ENCODE data around the gene EPB41L5. TPM values are rescaled to one million over a fixed set of nuclear protein-coding genes. Genes with fewer than 3 reads are reported as not detected.

Gene EPB41L5
- total and polyA plus RNA-seq, 9 of the 15 experiments (the other 6 are each of a cell fraction or from before 2014, with no cell fraction given), result 2.3 to 14.1 (median 8.2) TPM

DNA sequence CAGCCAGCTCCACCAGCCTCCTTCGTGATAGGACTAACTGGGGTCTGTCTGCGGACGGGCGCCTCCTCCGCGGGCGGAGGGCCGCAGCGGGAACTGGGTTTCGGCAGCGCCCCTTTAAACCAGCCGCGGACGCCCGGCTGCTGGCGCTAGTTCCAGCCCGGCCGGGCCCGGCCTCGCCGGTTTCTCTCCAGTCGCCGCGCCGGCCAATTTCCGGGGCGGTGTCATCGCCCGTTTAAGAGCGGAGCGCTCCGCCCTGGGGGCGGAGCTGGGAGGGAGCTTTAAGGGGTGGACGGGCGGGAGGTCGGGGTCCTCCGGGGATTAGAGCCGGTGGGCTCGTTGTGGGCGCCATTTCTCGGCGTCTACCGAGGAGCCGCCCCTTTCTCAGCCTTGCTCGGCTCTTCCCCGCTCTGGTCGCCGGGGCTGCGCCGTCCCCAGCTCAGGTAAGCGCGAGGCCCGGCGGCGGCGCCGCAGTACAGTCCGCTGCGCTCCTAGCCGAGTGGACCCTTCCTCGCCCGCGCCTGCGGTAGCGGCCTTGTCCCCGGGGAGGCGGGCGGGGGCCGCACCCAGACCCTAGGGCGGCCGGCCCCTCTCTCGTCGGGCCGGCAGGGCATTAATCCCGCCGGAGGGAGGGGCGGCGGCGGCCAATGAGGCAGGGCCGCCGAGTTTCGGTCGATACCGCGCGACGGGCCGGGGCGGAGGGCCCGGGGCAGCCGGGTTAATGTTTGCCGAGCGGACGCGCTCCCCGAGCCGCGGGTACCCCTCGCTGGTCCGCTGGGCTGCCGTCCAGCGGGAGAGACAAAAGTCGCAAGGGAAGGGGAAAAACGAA lies at the start of gene EPB41L5 (continued):
- peak; percentile 95 for TF ChIP-seq TOE1 (IDR thresholded peaks at IDR 0.05; ENCODE audit: borderline replicate concordance)
- no peak for TF ChIP-seq TOE1 (CRISPR knock-in tag; IDR thresholded peaks at IDR 0.05; ENCODE audit: borderline replicate concordance, low read depth)
- TF ChIP-seq ZFP36 (IDR thresholded peaks at IDR 0.05; ENCODE audit: low read depth, low read length, partially characterized antibody), result no peak
- TF ChIP-seq, protein P1, sequence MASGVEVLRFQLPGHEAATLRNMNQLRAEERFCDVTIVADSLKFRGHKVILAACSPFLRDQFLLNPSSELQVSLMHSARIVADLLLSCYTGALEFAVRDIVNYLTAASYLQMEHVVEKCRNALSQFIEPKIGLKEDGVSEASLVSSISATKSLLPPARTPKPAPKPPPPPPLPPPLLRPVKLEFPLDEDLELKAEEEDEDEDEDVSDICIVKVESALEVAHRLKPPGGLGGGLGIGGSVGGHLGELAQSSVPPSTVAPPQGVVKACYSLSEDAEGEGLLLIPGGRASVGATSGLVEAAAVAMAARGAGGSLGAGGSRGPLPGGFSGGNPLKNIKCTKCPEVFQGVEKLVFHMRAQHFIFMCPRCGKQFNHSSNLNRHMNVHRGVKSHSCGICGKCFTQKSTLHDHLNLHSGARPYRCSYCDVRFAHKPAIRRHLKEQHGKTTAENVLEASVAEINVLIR (CRISPR knock-in tag; IDR thresholded peaks at IDR 0.05), result no peak
- TF ChIP-seq NFIC (IDR thresholded peaks at IDR 0.05), result peak; percentile 4; the same call in 1 of the 2 replicates
- TF ChIP-seq, protein P2, sequence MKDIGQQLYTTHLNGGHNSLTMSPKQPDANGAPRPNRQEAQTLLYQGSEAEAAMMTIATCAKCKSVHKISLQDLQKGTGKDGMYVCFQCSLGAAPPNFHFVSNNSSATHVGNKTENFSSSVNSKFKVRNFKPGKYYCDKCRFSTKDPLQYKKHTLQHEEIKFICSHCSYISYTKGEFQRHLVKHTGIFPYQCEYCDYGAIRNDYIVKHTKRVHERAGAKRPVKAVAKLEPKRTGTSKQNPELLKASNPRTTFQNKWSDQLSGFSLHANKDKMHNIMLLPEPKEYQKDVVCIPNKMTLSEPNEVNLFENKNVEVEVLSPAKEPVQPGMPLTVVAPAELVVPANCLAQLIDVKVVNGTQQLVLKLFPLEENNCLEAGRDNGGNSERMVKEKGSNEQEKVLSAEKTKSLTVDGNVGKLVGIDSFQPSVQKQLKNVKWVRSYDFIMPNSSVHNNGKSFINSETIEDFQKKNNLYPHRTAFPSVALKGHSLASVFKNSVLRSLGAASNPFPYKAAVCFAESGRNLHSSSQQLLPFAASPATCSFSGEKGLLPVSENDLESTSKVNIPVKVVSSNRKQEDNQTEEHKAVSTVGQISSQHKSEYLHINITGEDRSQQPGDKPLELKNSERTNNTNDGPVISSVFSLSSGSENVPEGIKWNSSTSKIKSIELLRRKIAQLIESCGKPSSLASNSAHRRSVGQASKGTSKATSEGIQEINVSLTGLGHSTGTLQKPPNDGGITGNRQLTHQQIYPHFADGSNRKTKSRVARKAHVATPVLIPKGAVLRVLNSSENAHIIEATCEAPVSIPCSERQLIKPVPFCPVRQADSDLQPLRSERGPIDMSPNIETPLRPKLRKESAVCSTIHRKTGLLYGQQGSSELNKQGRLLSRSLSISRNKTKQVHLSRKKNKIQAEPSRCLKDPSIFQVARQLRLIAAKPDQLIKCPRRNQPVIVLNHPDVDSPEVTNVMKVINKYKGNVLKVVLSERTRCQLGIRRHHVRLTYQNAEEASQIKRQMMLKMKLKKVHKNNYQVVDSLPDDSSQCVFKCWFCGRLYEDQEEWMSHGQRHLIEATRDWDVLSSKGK (CRISPR knock-in tag; IDR thresholded peaks at IDR 0.05), result no peak
- TF ChIP-seq, protein P3, sequence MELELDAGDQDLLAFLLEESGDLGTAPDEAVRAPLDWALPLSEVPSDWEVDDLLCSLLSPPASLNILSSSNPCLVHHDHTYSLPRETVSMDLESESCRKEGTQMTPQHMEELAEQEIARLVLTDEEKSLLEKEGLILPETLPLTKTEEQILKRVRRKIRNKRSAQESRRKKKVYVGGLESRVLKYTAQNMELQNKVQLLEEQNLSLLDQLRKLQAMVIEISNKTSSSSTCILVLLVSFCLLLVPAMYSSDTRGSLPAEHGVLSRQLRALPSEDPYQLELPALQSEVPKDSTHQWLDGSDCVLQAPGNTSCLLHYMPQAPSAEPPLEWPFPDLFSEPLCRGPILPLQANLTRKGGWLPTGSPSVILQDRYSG (tag; conservative IDR thresholded peaks at IDR 0.05; ENCODE audit: low read depth), result no peak
- TF ChIP-seq, protein P4, sequence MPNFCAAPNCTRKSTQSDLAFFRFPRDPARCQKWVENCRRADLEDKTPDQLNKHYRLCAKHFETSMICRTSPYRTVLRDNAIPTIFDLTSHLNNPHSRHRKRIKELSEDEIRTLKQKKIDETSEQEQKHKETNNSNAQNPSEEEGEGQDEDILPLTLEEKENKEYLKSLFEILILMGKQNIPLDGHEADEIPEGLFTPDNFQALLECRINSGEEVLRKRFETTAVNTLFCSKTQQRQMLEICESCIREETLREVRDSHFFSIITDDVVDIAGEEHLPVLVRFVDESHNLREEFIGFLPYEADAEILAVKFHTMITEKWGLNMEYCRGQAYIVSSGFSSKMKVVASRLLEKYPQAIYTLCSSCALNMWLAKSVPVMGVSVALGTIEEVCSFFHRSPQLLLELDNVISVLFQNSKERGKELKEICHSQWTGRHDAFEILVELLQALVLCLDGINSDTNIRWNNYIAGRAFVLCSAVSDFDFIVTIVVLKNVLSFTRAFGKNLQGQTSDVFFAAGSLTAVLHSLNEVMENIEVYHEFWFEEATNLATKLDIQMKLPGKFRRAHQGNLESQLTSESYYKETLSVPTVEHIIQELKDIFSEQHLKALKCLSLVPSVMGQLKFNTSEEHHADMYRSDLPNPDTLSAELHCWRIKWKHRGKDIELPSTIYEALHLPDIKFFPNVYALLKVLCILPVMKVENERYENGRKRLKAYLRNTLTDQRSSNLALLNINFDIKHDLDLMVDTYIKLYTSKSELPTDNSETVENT (CRISPR knock-in tag; IDR thresholded peaks at IDR 0.05), result 0 out of 2 replicates have a peak, but pooled peaks have one; percentile 6
- no peak for TF ChIP-seq PTTG1 (tag; IDR thresholded peaks at IDR 0.05; ENCODE audit: low read depth)
- TF ChIP-seq, protein P5, sequence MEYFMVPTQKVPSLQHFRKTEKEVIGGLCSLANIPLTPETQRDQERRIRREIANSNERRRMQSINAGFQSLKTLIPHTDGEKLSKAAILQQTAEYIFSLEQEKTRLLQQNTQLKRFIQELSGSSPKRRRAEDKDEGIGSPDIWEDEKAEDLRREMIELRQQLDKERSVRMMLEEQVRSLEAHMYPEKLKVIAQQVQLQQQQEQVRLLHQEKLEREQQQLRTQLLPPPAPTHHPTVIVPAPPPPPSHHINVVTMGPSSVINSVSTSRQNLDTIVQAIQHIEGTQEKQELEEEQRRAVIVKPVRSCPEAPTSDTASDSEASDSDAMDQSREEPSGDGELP (CRISPR knock-in tag; IDR thresholded peaks at IDR 0.05; ENCODE audit: borderline replicate concordance), result peak; percentile 91
- TF ChIP-seq, protein P6, sequence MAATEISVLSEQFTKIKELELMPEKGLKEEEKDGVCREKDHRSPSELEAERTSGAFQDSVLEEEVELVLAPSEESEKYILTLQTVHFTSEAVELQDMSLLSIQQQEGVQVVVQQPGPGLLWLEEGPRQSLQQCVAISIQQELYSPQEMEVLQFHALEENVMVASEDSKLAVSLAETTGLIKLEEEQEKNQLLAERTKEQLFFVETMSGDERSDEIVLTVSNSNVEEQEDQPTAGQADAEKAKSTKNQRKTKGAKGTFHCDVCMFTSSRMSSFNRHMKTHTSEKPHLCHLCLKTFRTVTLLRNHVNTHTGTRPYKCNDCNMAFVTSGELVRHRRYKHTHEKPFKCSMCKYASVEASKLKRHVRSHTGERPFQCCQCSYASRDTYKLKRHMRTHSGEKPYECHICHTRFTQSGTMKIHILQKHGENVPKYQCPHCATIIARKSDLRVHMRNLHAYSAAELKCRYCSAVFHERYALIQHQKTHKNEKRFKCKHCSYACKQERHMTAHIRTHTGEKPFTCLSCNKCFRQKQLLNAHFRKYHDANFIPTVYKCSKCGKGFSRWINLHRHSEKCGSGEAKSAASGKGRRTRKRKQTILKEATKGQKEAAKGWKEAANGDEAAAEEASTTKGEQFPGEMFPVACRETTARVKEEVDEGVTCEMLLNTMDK (IDR thresholded peaks at IDR 0.05; ENCODE audit: borderline replicate concordance, insufficient read depth, low read depth, low read length, poor library complexity, severe bottlenecking), result peak; percentile 51
- TF ChIP-seq SMAD4 (CRISPR knock-in tag; conservative IDR thresholded peaks at IDR 0.05), result peak; percentile 72
